ENCODE data around the gene STAG1. TPM values are rescaled to one million over a fixed set of nuclear protein-coding genes. Genes with fewer than 3 reads are reported as not detected.
"Not testable (repeated sequence)": the region's sequence is repeated elsewhere in the genome, so short reads cannot be mapped to it uniquely, and the experiment has no call there.

STAG1 gene
- total and polyA plus RNA-seq, 2 experiments from 2014 or later = 9.0 to 21.9 TPM

DNA sequence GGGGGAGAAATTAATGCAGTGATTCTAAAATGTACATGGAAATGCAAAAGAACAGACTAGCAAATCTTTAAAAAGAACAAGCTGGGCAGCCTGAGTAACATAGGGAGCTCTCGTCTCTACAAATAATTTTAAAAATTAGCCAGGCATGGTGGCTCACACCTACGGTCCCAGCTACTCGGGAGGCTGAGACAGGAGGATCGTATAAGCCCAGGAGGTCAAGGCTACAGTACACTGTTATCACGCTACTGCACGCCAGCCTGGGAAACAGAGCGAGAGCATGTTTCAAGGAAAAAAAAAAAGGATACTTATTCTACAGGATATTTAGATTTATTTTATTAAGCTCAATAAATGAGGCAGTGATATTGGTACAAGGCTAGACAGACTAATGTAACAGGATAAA, 40.9 kb downstream of the STAG1 start (continued):
- TF ChIP-seq EZH2 (IDR thresholded peaks at IDR 0.05; ENCODE audit: low read depth, unreplicated experiment) = no peak
- TF ChIP-seq, protein P1, sequence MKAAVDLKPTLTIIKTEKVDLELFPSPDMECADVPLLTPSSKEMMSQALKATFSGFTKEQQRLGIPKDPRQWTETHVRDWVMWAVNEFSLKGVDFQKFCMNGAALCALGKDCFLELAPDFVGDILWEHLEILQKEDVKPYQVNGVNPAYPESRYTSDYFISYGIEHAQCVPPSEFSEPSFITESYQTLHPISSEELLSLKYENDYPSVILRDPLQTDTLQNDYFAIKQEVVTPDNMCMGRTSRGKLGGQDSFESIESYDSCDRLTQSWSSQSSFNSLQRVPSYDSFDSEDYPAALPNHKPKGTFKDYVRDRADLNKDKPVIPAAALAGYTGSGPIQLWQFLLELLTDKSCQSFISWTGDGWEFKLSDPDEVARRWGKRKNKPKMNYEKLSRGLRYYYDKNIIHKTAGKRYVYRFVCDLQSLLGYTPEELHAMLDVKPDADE (IDR thresholded peaks at IDR 0.05) = no peak
- TF ChIP-seq STAT1 (IDR thresholded peaks at IDR 0.05; ENCODE audit: unreplicated experiment) = no peak
- TF ChIP-seq POLR2AphosphoS5 (IDR thresholded peaks at IDR 0.05; ENCODE audit: low read depth) = no peak
- no peak for TF ChIP-seq CREB1 (CRISPR knock-in tag; IDR thresholded peaks at IDR 0.05; ENCODE audit: low read depth)
- TF ChIP-seq, protein P2, sequence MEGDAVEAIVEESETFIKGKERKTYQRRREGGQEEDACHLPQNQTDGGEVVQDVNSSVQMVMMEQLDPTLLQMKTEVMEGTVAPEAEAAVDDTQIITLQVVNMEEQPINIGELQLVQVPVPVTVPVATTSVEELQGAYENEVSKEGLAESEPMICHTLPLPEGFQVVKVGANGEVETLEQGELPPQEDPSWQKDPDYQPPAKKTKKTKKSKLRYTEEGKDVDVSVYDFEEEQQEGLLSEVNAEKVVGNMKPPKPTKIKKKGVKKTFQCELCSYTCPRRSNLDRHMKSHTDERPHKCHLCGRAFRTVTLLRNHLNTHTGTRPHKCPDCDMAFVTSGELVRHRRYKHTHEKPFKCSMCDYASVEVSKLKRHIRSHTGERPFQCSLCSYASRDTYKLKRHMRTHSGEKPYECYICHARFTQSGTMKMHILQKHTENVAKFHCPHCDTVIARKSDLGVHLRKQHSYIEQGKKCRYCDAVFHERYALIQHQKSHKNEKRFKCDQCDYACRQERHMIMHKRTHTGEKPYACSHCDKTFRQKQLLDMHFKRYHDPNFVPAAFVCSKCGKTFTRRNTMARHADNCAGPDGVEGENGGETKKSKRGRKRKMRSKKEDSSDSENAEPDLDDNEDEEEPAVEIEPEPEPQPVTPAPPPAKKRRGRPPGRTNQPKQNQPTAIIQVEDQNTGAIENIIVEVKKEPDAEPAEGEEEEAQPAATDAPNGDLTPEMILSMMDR (conservative IDR thresholded peaks at IDR 0.05; ENCODE audit: low read depth in 2 of 2) = no peak
- TF ChIP-seq ZNF114 (CRISPR knock-in tag; IDR thresholded peaks at IDR 0.05) = no peak
- TF ChIP-seq, protein P3, sequence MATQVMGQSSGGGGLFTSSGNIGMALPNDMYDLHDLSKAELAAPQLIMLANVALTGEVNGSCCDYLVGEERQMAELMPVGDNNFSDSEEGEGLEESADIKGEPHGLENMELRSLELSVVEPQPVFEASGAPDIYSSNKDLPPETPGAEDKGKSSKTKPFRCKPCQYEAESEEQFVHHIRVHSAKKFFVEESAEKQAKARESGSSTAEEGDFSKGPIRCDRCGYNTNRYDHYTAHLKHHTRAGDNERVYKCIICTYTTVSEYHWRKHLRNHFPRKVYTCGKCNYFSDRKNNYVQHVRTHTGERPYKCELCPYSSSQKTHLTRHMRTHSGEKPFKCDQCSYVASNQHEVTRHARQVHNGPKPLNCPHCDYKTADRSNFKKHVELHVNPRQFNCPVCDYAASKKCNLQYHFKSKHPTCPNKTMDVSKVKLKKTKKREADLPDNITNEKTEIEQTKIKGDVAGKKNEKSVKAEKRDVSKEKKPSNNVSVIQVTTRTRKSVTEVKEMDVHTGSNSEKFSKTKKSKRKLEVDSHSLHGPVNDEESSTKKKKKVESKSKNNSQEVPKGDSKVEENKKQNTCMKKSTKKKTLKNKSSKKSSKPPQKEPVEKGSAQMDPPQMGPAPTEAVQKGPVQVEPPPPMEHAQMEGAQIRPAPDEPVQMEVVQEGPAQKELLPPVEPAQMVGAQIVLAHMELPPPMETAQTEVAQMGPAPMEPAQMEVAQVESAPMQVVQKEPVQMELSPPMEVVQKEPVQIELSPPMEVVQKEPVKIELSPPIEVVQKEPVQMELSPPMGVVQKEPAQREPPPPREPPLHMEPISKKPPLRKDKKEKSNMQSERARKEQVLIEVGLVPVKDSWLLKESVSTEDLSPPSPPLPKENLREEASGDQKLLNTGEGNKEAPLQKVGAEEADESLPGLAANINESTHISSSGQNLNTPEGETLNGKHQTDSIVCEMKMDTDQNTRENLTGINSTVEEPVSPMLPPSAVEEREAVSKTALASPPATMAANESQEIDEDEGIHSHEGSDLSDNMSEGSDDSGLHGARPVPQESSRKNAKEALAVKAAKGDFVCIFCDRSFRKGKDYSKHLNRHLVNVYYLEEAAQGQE (IDR thresholded peaks at IDR 0.05; ENCODE audit: unreplicated experiment) = no peak

DNA sequence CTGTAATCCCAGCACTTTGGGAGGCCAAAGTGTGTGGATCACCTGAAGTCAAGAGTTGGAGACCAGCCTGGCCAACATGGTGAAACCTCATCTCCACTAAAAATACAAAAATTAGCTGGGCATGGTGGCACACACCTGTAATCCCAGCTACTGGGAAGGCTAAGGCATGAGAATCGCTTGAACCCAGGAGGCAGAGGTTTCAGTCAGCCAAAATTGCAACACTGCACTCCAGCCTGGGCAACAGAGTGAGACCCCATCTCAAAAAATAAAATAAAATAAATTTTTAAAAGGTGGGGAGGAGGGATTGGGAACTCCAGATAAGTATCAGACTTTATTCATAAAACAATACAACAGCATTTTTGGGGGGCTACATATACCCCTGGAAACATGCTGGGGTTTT, 42.4 kb downstream of the STAG1 start:
- not testable (repeated sequence) for H3K4me1 Mint-ChIP-seq; H3K9me3 Mint-ChIP-seq; H3K27ac Mint-ChIP-seq; H3K4me3 Mint-ChIP-seq; H3K36me3 ChIP-seq (ENCODE audit: insufficient read depth); H3K4me3 ChIP-seq; H3K27ac ChIP-seq (ENCODE audit: low read depth); H2AFZ ChIP-seq; H3K27me3 ChIP-seq (ENCODE audit: insufficient read depth); H3F3A ChIP-seq (replicated peaks; ENCODE audit: low read depth); H3K4me2 ChIP-seq; H3K36me3 Mint-ChIP-seq (ENCODE audit: low read depth); H4K20me1 ChIP-seq (replicated peaks; ENCODE audit: insufficient read depth); H3K27me3 Mint-ChIP-seq (ENCODE audit: insufficient read depth, low read depth, poor library complexity); H3K9me2 ChIP-seq (ENCODE audit: insufficient read depth); H3K4me1 ChIP-seq (ENCODE audit: insufficient read depth); ATAC-seq; DNase-seq (ENCODE audit: low spot score)
- peaks cover 94% of the 10 kb centered on the region for H3K79me2 ChIP-seq (replicated peaks; ENCODE audit: insufficient read depth)
